ENCODE results near the gene AVL9. TPM values are rescaled to one million over a fixed set of nuclear protein-coding genes. Genes with fewer than 3 reads are reported as not detected.

AVL9 gene
- total and polyA plus RNA-seq, 9 of the 15 experiments (the other 6 are each of a cell fraction or from before 2014, with no cell fraction given): 6.4 to 66.2 (median 30.1) TPM

- no peak for TF ChIP-seq AFF4 (CRISPR knock-in tag; IDR thresholded peaks at IDR 0.05)
- no peak for TF ChIP-seq ARID4B (CRISPR knock-in tag; IDR thresholded peaks at IDR 0.05)
- TF ChIP-seq MCM7 (IDR thresholded peaks at IDR 0.05): no peak
- no peak for TF ChIP-seq ZNF780A (CRISPR knock-in tag; IDR thresholded peaks at IDR 0.05)
- no peak for TF ChIP-seq FOXO4 (CRISPR knock-in tag; IDR thresholded peaks at IDR 0.05)
- TF ChIP-seq SRSF7 (optimal IDR thresholded peaks at IDR 0.05; ENCODE audit: low read depth, low read length): no peak
- TF ChIP-seq ZNF133 (CRISPR knock-in tag; IDR thresholded peaks at IDR 0.05): no peak
- TF ChIP-seq TAL1 (IDR thresholded peaks at IDR 0.05): no peak
- no peak for TF ChIP-seq TFAP4 (CRISPR knock-in tag; IDR thresholded peaks at IDR 0.05; ENCODE audit: borderline replicate concordance)
- TF ChIP-seq DNMT1 (IDR thresholded peaks at IDR 0.05): no peak
- TF ChIP-seq BRD9 (IDR thresholded peaks at IDR 0.05; ENCODE audit: low read depth, partially characterized antibody): no peak
- TF ChIP-seq ELF2 (CRISPR knock-in tag; IDR thresholded peaks at IDR 0.05): no peak
- no peak for TF ChIP-seq NR1H2 (CRISPR knock-in tag; IDR thresholded peaks at IDR 0.05)
- no peak for TF ChIP-seq ZBTB7A (IDR thresholded peaks at IDR 0.05; ENCODE audit: borderline replicate concordance, control insufficient read depth, low read depth, low read length)
- no peak for TF ChIP-seq HNRNPL (IDR thresholded peaks at IDR 0.05; ENCODE audit: low read depth, low read length)
- TF ChIP-seq MAX (CRISPR knock-in tag; IDR thresholded peaks at IDR 0.05): no peak
- TF ChIP-seq ZNF696 (CRISPR knock-in tag; conservative IDR thresholded peaks at IDR 0.05): no peak
- TF ChIP-seq MYC (IDR thresholded peaks at IDR 0.05; ENCODE audit: low read depth, low read length): no peak
- TF ChIP-seq MYC (CRISPR knock-in tag; IDR thresholded peaks at IDR 0.05; ENCODE audit: borderline replicate concordance, low read depth): peak; percentile 28; the same call in 1 of the 2 replicates
- no peak for TF ChIP-seq FOXA1 (IDR thresholded peaks at IDR 0.05; ENCODE audit: borderline replicate concordance)
These were observed 44.1 kb downstream of the AVL9 start (continued) for GRCh38 chr7:32539366-32539765.

Data from K562 (cell line).